22Rv1 (cell line): Measurements from ENCODE around the gene REEP5.

Source experiments
- CTCF ChIP-seq: fragments of 450-650 bp; IDR thresholded peaks from 2 replicates; pipeline ENCODE4 v1.5.1; 2017; ENCODE audit warnings: mild to moderate bottlenecking
- ZFX ChIP-seq: fragments of 450-650 bp; IDR thresholded peaks from 2 replicates; pipeline ENCODE4 v1.6.1; 2017; ENCODE audit warnings: antibody characterized with exemption, borderline replicate concordance

DNA sequence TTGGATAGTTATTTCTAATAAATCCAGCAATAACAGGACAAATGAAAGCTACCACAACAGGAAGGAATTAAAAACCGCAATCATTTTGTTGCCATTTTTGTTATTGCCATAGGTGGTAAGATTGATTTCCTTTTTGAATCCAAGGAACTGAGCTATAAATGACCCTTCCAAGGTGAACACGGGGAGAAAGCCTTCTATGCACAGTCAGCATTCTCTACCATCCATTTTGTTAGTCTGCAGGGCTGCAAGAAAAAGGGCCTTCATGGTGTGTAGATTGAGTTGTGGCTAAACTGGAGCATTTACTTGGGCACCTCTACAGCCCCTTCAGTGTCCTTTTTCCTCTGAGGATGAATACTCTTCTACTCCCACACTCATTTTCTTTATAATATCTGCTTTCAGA is 18.6 kb upstream of the REEP5 start:
- TF ChIP-seq CTCF (no peak), ZFX (no peak)
